Liver (tissue), 9 donors: ENCODE data around the gene CASP6. TPM values are rescaled to one million over a fixed set of nuclear protein-coding genes. Genes with fewer than 3 reads are reported as not detected.

Source experiments
- DNase-seq: peaks from one replicate; pipeline ENCODE4 v3.0.0-alpha.2; 2017; ENCODE audit warnings: low spot score
- H3K27ac ChIP-seq, 2 donors: one replicate each; pipeline ENCODE4 v1.7.0; 2013; ENCODE audit warnings: inconsistent platforms in 2 of 2, low read length in 2 of 2, control low read depth in 1 of 2, low read depth in 1 of 2, mild to moderate bottlenecking in 1 of 2
- H3K27me3 ChIP-seq, 4 donors: one replicate each; pipeline versions ENCODE4 v1.6.1 to v1.7.0; 2013; ENCODE audit warnings: low read length in 3 of 4, inconsistent platforms in 1 of 4, mild to moderate bottlenecking in 1 of 4, moderate library complexity in 1 of 4; ENCODE audit not compliant: control insufficient read depth in 4 of 4, insufficient read depth in 4 of 4
- H3K36me3 ChIP-seq, 4 donors: one replicate each; pipeline versions ENCODE4 v1.6.1 to v1.7.0; 2013; ENCODE audit warnings: low read length in 3 of 4, mild to moderate bottlenecking in 3 of 4, low read depth in 1 of 4, moderate library complexity in 1 of 4; ENCODE audit not compliant: control insufficient read depth in 4 of 4, insufficient read depth in 3 of 4
- H3K4me1 ChIP-seq, 4 donors: one replicate each; pipeline versions ENCODE4 v1.6.1 to v1.7.0; 2013; ENCODE audit warnings: low read length in 3 of 4, mild to moderate bottlenecking in 3 of 4, moderate library complexity in 1 of 4; ENCODE audit not compliant: control insufficient read depth in 4 of 4, insufficient read depth in 4 of 4
- H3K4me3 ChIP-seq, 3 donors: one replicate each; pipeline versions ENCODE4 v1.6.1 to v1.7.0; 2013; ENCODE audit warnings: low read length in 3 of 3, control low read depth in 1 of 3, low read depth in 1 of 3, mild to moderate bottlenecking in 1 of 3
- H3K9ac ChIP-seq, 2 donors: one replicate each; pipeline ENCODE4 v1.7.0; 2013; ENCODE audit warnings: low read length in 2 of 2, mild to moderate bottlenecking in 2 of 2, moderate library complexity in 2 of 2, control low read depth in 1 of 2, low read depth in 1 of 2
- H3K9me3 ChIP-seq, 4 donors: one replicate each; pipeline versions ENCODE4 v1.6.1 to v1.7.0; 2013; ENCODE audit warnings: low read length in 3 of 4; ENCODE audit not compliant: control insufficient read depth in 4 of 4
- FOXA1 ChIP-seq: IDR thresholded peaks from 2 replicates; pipeline ENCODE4 v1.6.1; 2016; ENCODE audit warnings: antibody characterized with exemption
- FOXA2 ChIP-seq: IDR thresholded peaks from 2 replicates; pipeline ENCODE4 v1.6.1; 2016; ENCODE audit warnings: antibody characterized with exemption
- GABPA ChIP-seq, 2 donors: IDR thresholded peaks in 1 of 2; conservative IDR thresholded peaks in 1 of 2; 2 replicates each; pipeline ENCODE4 v1.6.1; 2016; ENCODE audit warnings: antibody characterized with exemption in 2 of 2, mild to moderate bottlenecking in 1 of 2, moderate library complexity in 1 of 2
- HNF4A ChIP-seq, 2 donors: conservative IDR thresholded peaks; 2 replicates each; pipeline ENCODE4 v1.6.1; 2016; ENCODE audit warnings: antibody characterized with exemption in 2 of 2, mild to moderate bottlenecking in 2 of 2
- HNF4G ChIP-seq: IDR thresholded peaks from 2 replicates; pipeline ENCODE4 v1.6.1; 2016; ENCODE audit warnings: antibody characterized with exemption
- JUND ChIP-seq, 2 donors: IDR thresholded peaks; 2 replicates each; pipeline ENCODE4 v1.6.1; 2016; ENCODE audit warnings: antibody characterized with exemption in 2 of 2
- NR2F2 ChIP-seq: IDR thresholded peaks from 2 replicates; pipeline ENCODE4 v1.6.1; 2016; ENCODE audit warnings: antibody characterized with exemption
- RAD21 ChIP-seq, 2 donors: IDR thresholded peaks; 2 replicates each; pipeline ENCODE4 v1.6.1; 2016; ENCODE audit warnings: antibody characterized with exemption in 2 of 2, mild to moderate bottlenecking in 2 of 2
- RXRA ChIP-seq, 2 donors: IDR thresholded peaks; 2 replicates each; pipeline ENCODE4 v1.6.1; 2017 to 2018; ENCODE audit warnings: antibody characterized with exemption in 2 of 2, mild to moderate bottlenecking in 1 of 2
- SP1 ChIP-seq: IDR thresholded peaks from 2 replicates; pipeline ENCODE4 v1.6.1; 2018; ENCODE audit warnings: antibody characterized with exemption, mild to moderate bottlenecking
- TAF1 ChIP-seq: conservative IDR thresholded peaks from 2 replicates; pipeline ENCODE4 v1.6.1; 2016; ENCODE audit warnings: antibody characterized with exemption, mild to moderate bottlenecking
- YY1 ChIP-seq: IDR thresholded peaks from 2 replicates; pipeline ENCODE4 v1.6.1; 2016; ENCODE audit warnings: antibody characterized with exemption, mild to moderate bottlenecking
- WGBS: extraction: QIAGEN DNeasy Blood & Tissue Kit; methylation state at CpG from one replicate; pipeline ENCODE4 v1.1.7; 2013; 5-methylcytosine and 5-hydroxymethylcytosine counted together
- polyA plus RNA-seq, 2 donors: library from polyadenylated mRNA; stranded (reverse) in 1 of 2; unstranded in 1 of 2; fragments of 200-250 nt in 1 of 2; fragments of >200 nt in 1 of 2; fragmentation: Nextera tagmentation in 1 of 2; extraction: Ambion mirVana in 1 of 2; gene quantifications; one replicate each; pipeline versions ENCODE4 v1.2.1 to v1.2.3, GENCODE V29; 2013 to 2015
- total RNA-seq, 2 donors: library from RNA; depleted of rRNA; stranded (reverse); fragments of >200 nt; gene quantifications; one replicate each; pipeline ENCODE4 v1.2.3, GENCODE V29; 2014
- TF ChIP-seq, protein P1 (sequence below): IDR thresholded peaks from 2 replicates; pipeline ENCODE4 v1.6.1; 2016; ENCODE audit warnings: antibody characterized with exemption
- TF ChIP-seq, protein P2 (sequence below): IDR thresholded peaks from 2 replicates; pipeline ENCODE4 v1.6.1; 2016; ENCODE audit warnings: antibody characterized with exemption, mild to moderate bottlenecking
- TF ChIP-seq, protein P3 (sequence below): IDR thresholded peaks from 2 replicates; pipeline ENCODE4 v1.6.1; 2016; ENCODE audit warnings: antibody characterized with exemption
- TF ChIP-seq, protein P4 (sequence below): fragments of 150-350 bp; IDR thresholded peaks from 2 replicates; pipeline ENCODE4 v1.5.1; 2017; ENCODE audit warnings: improper control_type of control experiment, low read depth, low read length; ENCODE audit not compliant: missing input control
- TF ChIP-seq, protein P5 (sequence below): IDR thresholded peaks from 2 replicates; pipeline ENCODE4 v1.6.1; 2016; ENCODE audit warnings: antibody characterized with exemption
- donor health status: healthy.
- donor health status: healthy.
- donor health status: healthy.
- donor health status: healthy.
- donor health status: healthy.

The CASP6 gene
- total and polyA plus RNA-seq, 4 donors, result 14.9 to 20.9 (median 19.5) TPM

DNA sequence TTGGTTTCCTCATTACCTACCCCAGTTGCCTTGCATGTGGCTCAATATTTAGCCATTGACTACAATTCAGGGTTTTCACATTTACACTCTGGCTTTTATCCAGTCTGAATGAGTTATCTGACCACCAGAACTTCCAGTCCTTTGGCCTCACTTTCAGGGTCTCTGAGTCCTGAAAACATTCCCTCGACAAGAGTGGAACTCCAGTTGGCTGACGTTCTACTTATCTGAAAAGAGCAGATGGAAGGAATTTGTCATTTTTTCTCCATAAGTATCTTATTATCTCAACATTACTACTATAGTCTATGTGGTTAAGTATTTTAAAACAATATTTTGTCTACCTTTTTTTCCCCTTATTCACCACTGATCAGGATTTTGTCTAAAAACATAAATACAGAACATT, 5.2 kb upstream of the CASP6 start:
- WGBS, result 88% methylated on average over 2 of the region's 2 CpGs
- DNase-seq, result no peak
- Histone ChIP-seq H3K9ac (no peak overlapping the region), H3K4me3 (no peak overlapping the region), H3K4me1 (peaks cover 0 to 8% (median 3%) of the 10 kb centered on the region in 4 donors), H3K27me3 (no peaks in the 10 kb centered on the region), H3K36me3 (peaks cover 2 to 11% (median 11%) of the 10 kb centered on the region in 4 donors), H3K9me3 (no peaks in the 10 kb centered on the region), H3K27ac (no peak overlapping the region)
- no peak for TF ChIP-seq JUND (IDR thresholded peaks at IDR 0.05)
- no peak for TF ChIP-seq RXRA (IDR thresholded peaks at IDR 0.05)
- TF ChIP-seq HNF4A (conservative IDR thresholded peaks at IDR 0.05), result no peak
- TF ChIP-seq HNF4G, result no peak
- no peak for TF ChIP-seq FOXA1
- TF ChIP-seq, protein P1, sequence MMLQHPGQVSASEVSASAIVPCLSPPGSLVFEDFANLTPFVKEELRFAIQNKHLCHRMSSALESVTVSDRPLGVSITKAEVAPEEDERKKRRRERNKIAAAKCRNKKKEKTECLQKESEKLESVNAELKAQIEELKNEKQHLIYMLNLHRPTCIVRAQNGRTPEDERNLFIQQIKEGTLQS, result no peak
- TF ChIP-seq SP1, result no peak
- TF ChIP-seq NR2F2, result no peak
- no peak for TF ChIP-seq GABPA (IDR thresholded peaks at IDR 0.05 in 1 of 2, conservative IDR thresholded peaks at IDR 0.05 in 1 of 2)
- TF ChIP-seq YY1, result no peak
- TF ChIP-seq, protein P2, sequence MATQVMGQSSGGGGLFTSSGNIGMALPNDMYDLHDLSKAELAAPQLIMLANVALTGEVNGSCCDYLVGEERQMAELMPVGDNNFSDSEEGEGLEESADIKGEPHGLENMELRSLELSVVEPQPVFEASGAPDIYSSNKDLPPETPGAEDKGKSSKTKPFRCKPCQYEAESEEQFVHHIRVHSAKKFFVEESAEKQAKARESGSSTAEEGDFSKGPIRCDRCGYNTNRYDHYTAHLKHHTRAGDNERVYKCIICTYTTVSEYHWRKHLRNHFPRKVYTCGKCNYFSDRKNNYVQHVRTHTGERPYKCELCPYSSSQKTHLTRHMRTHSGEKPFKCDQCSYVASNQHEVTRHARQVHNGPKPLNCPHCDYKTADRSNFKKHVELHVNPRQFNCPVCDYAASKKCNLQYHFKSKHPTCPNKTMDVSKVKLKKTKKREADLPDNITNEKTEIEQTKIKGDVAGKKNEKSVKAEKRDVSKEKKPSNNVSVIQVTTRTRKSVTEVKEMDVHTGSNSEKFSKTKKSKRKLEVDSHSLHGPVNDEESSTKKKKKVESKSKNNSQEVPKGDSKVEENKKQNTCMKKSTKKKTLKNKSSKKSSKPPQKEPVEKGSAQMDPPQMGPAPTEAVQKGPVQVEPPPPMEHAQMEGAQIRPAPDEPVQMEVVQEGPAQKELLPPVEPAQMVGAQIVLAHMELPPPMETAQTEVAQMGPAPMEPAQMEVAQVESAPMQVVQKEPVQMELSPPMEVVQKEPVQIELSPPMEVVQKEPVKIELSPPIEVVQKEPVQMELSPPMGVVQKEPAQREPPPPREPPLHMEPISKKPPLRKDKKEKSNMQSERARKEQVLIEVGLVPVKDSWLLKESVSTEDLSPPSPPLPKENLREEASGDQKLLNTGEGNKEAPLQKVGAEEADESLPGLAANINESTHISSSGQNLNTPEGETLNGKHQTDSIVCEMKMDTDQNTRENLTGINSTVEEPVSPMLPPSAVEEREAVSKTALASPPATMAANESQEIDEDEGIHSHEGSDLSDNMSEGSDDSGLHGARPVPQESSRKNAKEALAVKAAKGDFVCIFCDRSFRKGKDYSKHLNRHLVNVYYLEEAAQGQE, result no peak
- no peak for TF ChIP-seq FOXA2
- TF ChIP-seq, protein P3, sequence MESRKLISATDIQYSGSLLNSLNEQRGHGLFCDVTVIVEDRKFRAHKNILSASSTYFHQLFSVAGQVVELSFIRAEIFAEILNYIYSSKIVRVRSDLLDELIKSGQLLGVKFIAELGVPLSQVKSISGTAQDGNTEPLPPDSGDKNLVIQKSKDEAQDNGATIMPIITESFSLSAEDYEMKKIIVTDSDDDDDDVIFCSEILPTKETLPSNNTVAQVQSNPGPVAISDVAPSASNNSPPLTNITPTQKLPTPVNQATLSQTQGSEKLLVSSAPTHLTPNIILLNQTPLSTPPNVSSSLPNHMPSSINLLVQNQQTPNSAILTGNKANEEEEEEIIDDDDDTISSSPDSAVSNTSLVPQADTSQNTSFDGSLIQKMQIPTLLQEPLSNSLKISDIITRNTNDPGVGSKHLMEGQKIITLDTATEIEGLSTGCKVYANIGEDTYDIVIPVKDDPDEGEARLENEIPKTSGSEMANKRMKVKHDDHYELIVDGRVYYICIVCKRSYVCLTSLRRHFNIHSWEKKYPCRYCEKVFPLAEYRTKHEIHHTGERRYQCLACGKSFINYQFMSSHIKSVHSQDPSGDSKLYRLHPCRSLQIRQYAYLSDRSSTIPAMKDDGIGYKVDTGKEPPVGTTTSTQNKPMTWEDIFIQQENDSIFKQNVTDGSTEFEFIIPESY, result no peak
- TF ChIP-seq TAF1, result no peak

DNA sequence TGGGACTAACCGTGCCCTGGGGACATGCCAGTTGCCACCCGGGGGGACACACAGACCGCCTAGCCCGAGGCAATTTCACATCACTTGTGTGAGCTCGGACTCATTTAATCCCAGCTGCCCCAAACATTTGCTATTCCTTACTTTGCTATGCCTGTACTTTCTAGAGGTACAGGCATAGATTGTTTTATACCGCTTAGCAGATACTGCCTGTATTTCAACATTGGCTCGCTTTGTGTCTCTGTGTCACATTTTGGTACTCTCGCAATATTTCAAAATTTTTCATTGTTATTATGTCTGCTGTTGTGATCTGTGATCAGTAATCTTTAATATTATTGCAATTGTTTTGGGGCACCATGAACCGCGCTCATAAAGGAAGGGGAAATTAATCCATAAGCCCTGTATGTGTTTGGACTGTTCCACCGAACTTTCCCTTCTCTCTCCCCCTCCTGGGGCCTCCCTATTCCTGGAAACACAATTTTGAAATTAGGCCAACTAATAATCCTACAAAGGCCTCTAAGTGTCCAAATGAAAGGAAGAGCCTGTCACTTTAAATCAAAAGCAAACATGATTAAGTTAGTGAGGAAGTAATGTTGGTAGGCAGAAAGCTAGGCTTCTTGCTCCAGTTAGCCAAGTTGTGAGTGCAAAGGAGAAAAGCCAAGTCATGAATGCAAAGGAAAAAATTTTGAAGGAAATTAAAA, 568 bp upstream of the CASP6 start:
- Histone ChIP-seq H3K9ac (peak overlapping the region in 1 of 2 donors; percentile 67), H3K4me3 (peak overlapping the region; percentile 15 to 90 (median 80)), H3K36me3 (peaks cover 2 to 7% (median 5%) of the 10 kb centered on the region in 4 donors), H3K27me3 (no peaks in the 10 kb centered on the region), H3K9me3 (no peaks in the 10 kb centered on the region), H3K4me1 (peaks cover 5 to 24% (median 15%) of the 10 kb centered on the region in 4 donors), H3K27ac (peak overlapping the region; percentile 71 to 85)
- no peak for DNase-seq
- peak in 1 of 2 donors; percentile 0 for TF ChIP-seq RAD21 (IDR thresholded peaks at IDR 0.05)
- no peak for TF ChIP-seq JUND (IDR thresholded peaks at IDR 0.05)
- TF ChIP-seq GABPA (IDR thresholded peaks at IDR 0.05 in 1 of 2, conservative IDR thresholded peaks at IDR 0.05 in 1 of 2), result no peak
- TF ChIP-seq SP1, result peak; percentile 3
- no peak for TF ChIP-seq TAF1
- TF ChIP-seq, protein P4, sequence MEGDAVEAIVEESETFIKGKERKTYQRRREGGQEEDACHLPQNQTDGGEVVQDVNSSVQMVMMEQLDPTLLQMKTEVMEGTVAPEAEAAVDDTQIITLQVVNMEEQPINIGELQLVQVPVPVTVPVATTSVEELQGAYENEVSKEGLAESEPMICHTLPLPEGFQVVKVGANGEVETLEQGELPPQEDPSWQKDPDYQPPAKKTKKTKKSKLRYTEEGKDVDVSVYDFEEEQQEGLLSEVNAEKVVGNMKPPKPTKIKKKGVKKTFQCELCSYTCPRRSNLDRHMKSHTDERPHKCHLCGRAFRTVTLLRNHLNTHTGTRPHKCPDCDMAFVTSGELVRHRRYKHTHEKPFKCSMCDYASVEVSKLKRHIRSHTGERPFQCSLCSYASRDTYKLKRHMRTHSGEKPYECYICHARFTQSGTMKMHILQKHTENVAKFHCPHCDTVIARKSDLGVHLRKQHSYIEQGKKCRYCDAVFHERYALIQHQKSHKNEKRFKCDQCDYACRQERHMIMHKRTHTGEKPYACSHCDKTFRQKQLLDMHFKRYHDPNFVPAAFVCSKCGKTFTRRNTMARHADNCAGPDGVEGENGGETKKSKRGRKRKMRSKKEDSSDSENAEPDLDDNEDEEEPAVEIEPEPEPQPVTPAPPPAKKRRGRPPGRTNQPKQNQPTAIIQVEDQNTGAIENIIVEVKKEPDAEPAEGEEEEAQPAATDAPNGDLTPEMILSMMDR, result no peak
- no peak for TF ChIP-seq HNF4A (conservative IDR thresholded peaks at IDR 0.05)
- no peak for TF ChIP-seq HNF4G
- TF ChIP-seq, protein P5, sequence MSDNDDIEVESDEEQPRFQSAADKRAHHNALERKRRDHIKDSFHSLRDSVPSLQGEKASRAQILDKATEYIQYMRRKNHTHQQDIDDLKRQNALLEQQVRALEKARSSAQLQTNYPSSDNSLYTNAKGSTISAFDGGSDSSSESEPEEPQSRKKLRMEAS, result no peak
- TF ChIP-seq, protein P3, result no peak
- WGBS, result 14% methylated on average over 11 of the region's 11 CpGs
